GM10266 (cell line): ENCODE data around the gene AGMAT.

Source experiments
- DNase-seq: peaks from one replicate; pipeline ENCODE4 v3.0.0; 2012; ENCODE audit errors: extremely low spot score
- CTCF ChIP-seq: IDR thresholded peaks from 2 replicates; pipeline ENCODE4 v1.5.1; 2012; ENCODE audit warnings: mild to moderate bottlenecking, low read depth; ENCODE audit not compliant: control insufficient read depth, insufficient read depth; ENCODE audit errors: missing control alignments

Gene AGMAT

GRCh38 chr1:15618655-15619525 lies 34.0 kb upstream of the AGMAT start:
- no peak for DNase-seq

GRCh38 chr1:15618077-15618654 lies 33.3 kb upstream of the AGMAT start:
- peak; percentile 48 for DNase-seq
- no peak for TF ChIP-seq CTCF

More at GRCh38 chr1:15618655-15619525, 34.0 kb upstream of the AGMAT start:
- no peak for TF ChIP-seq CTCF

- TF ChIP-seq CTCF: no peak
- peak; percentile 95 for DNase-seq
These were observed 32.6 kb upstream of the AGMAT start, which contains the start of gene DDI2 for GRCh38 chr1:15617173-15618076. Gene DDI2 (plus strand): TSS chr1:15617458. CDS start chr1:15617671, 213 bp downstream.

GRCh38 chr1:15616373-15617172 lies 31.7 kb upstream of the AGMAT start:
- TF ChIP-seq CTCF: no peak
- peak; percentile 39 for DNase-seq

GRCh38 chr1:15610167-15610566 lies 25.3 kb upstream of the AGMAT start:
- no peak for DNase-seq
- no peak for TF ChIP-seq CTCF

- TF ChIP-seq CTCF: no peak
- no peak for DNase-seq
These were observed 24.8 kb upstream of the AGMAT start for GRCh38 chr1:15609631-15610030.
